PFSK-1 (cell line): Measurements from ENCODE around the gene SNX5.

Experiments used
- FOXP2 ChIP-seq: optimal IDR thresholded peaks from 2 replicates; pipeline ENCODE3; 2011; ENCODE audit warnings: borderline replicate concordance, control low read depth, inconsistent platforms; ENCODE audit not compliant: insufficient read depth; ENCODE audit errors: extremely low read length, extremely low read depth
- POLR2AphosphoS5 ChIP-seq: IDR thresholded peaks from 2 replicates; pipeline ENCODE4 v1.6.1; 2012; ENCODE audit warnings: low read depth, mild to moderate bottlenecking, control low read depth, low read length, moderate library complexity
- REST ChIP-seq, 2 experiments: IDR thresholded peaks; 2 replicates each; pipeline versions ENCODE4 v1.6.1 to v1.8.0; 2011 to 2012; ENCODE audit warnings: low read depth in 2 of 2, low read length in 2 of 2, control low read depth in 1 of 2, inconsistent platforms in 1 of 2, mild to moderate bottlenecking in 1 of 2, moderate library complexity in 1 of 2; ENCODE audit not compliant: insufficient read depth in 1 of 2
- SIN3A ChIP-seq: IDR thresholded peaks from 2 replicates; pipeline ENCODE4 v1.6.1; 2012; ENCODE audit warnings: mild to moderate bottlenecking, low read length, moderate library complexity, borderline replicate concordance; ENCODE audit not compliant: insufficient read depth
- TAF1 ChIP-seq: IDR thresholded peaks from 2 replicates; pipeline ENCODE4 v1.6.1; 2012; ENCODE audit warnings: low read length, control low read depth, borderline replicate concordance; ENCODE audit not compliant: insufficient read depth

GRCh38 chr20:17950670-17951069, 17.9 kb downstream of the SNX5 start:
- TF ChIP-seq POLR2AphosphoS5: no peak
- TF ChIP-seq REST (IDR thresholded peaks at IDR 0.05; ENCODE audit: insufficient read depth in 1 of 2, low read depth in 2 of 2, low read length in 2 of 2): no peak
- TF ChIP-seq TAF1: no peak
- no peak for TF ChIP-seq FOXP2
- TF ChIP-seq SIN3A: no peak
